Activated T-helper 9 cell treated with anti-CD3 and anti-CD28 coated beads, Interleukin-2, amount 50 U/mL, for 16 hours (primary cell): Measurements from ENCODE around the gene DCBLD1.

Experiments used
- DNase-seq: peaks from one replicate; pipeline ENCODE4 v3.0.0-alpha.2; 2020; ENCODE audit warnings: low read depth

DCBLD1 gene

DNA sequence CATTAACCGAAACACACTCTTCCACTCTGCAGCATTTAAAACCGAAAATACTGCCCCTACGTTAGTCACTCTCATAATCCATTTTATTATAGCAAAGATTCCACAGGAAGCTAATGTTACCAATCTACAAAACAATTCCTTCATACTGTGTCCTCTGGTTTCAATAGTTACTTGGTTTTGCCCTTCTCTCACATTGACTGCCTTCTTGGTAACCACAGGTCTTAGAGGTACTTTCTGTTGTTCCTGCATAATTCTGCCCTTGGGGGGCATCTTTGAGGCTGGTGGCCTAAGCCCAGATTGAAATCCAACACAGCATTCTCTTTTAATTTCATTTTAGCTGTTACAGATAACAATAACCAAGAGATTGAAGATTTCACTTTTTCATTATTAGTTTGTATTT, 9.8 kb upstream of the DCBLD1 start:
- DNase-seq, result no peak

DNA sequence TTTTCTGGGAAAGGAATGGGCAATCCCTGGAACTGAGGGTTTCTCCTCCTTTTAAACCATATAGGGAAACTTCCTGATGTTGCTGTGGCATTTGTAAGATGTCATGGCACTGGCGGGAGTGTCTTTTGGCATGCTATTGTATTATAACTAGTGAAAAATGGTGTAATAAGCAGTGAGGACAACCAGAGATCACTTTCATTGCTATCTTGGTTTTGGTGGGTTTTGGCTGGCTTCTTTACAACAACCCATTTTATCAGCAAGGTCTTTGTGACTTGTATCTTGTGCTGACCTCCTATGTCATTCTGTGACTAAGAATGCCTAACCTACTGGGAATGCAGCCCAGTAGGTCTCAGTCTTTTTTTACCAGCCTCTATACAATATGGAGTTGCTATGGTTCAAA, 9.1 kb upstream of the DCBLD1 start:
- DNase-seq, result no peak

DNA sequence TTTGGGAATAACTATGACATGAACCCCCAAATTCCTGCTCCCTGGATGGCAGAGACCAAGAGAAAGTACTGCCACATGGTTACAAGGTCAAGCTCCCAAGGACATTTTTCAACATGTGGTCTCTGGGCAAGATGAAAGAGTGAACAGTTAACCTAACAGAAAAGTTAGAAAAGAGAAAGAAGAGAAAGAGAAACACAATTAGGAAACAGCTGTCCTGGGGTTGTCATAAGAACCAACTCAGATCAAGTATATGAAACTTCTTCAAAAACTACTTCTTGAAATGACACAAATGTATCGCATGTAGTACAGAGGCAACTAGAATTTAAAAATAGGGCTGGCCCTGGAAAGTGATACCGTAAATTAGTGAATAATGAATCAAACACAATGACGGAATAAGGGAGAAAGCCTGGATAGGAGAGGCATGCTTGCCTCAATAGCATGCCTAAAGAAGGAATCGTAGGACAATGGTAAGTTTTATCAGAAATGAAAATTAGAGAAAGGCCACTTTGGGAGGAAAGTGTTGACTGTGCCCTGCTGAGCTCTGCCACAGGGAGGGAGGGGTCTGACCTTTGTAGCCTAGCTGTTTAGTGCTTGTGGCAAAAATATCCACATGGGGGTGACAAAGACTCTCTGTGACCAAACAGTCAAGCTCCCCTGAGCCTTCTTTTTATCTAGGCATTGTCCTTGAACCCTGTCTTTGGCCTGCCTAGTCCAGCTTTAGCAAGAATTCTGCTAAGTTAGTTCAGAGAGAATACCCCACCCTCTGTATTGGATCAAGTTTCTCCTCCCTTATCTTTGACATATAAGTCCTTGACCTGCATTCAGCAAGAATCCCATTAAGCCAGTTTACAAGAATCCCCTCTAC, 4.3 kb upstream of the DCBLD1 start:
- DNase-seq, result no peak

DNA sequence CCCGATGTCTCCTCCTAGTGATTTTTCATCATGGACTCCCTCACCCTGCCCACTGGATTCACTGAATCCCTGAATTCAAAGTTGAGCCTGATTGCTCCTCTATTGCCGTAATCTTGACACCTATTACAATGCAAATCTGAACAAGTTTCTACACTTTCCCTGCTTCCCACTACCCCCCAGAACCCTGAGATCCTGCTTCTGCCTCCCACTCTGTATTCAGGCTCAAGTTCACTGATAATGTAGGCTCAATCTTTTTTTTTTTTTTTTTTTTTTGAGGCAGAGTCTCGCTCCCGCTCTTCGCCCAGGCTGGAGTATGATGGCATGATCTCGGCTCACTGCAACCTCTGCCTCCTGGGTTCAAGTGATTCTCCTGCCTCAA, 3.6 kb upstream of the DCBLD1 start:
- no peak for DNase-seq

DNA sequence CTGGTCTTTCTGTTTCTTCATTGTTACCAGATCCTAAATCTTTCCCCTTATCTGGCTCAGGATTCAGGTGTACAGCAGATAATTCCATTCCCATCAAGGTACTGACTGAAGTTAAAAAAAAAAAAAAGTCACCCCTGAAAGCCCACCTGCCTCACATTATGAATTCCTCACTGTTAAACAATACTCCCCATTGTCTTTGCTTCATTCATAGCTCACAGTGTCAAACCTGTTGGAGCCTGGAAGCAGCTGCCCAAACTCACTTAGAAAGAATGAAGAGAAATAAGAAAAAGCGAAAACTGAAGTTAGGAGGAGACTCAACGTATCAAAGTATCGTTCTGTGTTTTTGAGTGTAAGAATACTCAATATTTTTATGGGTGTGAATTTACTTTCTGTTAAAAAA, 1.8 kb upstream of the DCBLD1 start:
- DNase-seq, result no peak

DNA sequence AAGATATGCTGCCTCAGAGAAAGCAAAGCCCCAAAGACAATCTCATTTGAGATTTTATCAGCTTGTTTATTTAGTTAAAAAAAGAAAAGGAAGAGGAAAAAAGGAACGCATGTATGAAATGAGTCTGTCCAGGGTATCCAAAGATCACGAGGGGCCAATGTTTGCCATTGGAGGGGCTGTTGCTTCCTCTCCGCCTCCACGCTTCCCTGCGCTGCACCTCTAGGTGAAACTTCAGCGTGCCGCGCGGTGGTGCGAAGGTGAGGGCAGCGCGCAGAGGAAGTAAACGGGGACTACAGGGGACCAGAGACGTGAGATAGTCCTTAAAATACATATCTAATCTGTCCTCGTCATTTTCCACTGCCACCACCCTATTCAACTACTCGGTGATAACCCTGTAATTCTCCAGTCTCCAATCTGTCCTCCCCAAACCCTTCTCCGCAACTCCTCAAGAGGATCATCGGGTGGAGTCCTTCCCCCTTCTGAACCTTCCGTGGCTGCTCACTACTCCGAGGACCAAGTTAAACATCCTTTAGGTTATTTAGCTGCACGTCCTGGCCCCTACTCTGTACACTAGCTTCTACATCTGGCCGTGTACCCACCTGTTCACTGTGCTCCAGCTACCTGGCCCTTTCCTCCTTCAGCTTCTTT, 1.1 kb upstream of the DCBLD1 start:
- no peak for DNase-seq

DNA sequence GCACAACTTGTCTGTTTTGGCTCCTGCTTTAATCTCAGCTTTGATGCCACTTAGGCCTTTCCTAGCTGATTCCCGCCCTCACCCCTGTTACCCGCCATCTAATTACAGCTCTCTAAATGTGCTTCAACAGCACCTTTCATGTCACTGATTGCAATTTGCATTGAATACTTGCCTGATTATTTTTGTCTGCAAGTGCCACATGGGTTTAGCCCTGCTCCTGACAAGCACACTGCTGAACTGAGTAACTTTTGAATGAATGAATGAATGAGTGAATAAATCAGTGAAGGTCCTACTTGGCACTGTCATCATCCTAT, 591 bp upstream of the DCBLD1 start:
- DNase-seq, result no peak

DNA sequence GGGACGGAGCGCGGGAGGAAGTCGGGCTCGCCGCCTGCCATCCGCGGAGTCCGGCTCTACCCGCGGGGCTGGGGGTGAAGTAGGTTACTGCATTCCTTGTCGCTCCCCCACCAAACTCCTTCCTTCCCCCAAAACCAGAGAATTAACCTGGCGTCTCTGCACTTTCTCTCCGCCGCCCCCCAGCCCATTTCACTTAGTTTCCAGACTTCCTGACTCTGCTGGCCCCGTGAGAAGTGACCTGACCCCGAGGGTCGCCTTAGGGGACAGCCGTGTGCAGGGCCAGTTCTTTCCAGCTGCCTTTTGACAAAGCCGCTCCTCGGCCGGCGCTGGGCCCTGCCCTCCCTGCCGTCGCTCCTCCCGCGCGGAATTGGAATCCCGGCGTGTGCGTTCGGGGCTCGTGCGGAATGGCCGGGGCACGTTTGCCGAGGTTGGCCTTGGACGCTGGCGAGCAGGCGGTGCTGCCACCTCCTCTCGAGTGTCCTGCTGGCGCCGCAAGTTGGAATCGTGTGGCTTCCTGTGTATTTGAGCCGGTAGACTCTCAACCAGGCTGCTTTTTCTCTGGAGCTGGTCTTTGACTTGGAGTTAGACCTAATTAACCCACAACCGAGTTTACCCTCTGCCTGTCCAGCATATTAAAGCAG, 650 bp downstream of the DCBLD1 start:
- no peak for DNase-seq

DNA sequence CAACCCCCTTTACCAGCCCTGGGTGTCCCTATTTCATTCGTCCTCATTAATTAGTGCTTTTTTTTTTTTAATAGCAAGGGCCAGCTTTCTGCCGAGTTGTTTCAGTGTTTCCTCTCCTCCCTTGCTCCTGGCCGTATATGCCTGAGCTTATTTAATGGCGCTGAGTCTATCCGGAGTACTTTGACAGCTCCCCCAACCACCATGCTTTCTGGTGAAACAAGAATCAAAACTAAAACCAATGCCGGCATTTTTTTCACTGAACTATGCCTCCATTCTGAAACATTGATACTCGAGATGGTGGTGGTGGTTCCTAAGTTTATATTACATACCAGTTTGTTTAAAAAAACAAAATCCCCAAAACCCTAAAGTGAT, 1.2 kb downstream of the DCBLD1 start:
- DNase-seq, result no peak

DNA sequence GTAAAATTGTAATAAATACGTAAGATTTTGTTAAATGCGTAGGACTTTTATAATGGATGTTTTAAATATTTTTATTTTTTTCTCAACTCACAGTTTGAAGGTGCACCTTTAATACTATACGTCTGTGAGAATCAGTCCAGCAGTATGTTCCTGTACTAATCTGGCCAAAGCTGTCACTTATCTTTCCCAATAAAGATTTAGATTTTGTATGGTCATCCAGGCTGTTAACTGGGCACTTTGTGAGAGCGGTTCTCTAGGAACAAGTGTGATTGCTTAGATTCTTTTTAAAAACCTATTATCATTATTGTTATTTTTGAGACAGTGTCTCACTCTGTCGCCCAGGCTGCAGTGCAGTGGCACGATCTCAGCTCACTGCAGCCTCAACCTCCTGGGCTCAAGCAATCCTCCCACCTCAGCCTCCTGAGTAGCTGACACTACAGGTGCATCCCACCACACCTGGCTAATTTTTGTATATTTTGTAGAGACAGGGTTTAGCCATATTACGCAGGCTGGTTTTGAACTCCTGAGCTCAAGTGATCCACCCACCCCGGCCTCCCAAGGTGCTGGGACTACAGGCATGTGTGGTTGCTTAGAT, 1.7 kb downstream of the DCBLD1 start:
- DNase-seq, result no peak

DNA sequence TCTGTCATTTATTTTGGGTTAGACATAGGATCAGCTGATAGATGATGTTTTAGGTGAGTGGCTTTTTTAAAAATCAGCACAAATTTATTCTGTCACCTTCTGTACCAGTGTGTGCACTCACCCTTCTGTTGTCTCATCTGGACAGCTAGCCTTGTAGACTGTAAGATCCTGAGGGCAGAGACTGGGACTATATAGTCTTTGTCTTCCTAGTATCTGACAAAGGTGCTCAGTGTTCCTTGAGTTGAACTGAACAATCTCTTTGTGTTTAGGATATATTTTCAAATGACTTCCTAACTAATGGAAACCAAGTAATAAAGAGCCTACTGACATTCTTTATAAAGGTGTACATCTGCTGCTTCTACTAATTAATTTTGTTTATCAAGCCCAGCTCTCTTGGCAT, 3.0 kb downstream of the DCBLD1 start:
- no peak for DNase-seq

DNA sequence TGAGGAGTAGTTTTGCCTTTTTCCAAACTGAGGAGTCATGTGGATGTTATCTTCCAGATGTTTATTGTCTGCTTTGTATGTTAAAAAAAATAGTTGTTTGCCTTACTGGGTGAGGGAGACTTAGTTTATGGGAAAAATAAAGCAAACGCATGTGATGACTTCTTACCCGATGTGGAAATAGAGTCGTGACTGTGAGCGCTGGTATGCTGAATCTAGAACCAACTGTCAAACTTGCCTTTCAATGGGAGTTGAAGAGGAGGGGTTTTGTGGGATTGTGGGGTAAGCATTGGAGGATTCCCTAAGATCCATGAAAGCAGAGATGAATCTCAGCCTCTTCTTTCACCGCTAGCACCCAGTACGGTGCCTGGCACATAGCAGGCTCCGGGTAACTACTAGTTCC, 5.3 kb downstream of the DCBLD1 start:
- no peak for DNase-seq

DNA sequence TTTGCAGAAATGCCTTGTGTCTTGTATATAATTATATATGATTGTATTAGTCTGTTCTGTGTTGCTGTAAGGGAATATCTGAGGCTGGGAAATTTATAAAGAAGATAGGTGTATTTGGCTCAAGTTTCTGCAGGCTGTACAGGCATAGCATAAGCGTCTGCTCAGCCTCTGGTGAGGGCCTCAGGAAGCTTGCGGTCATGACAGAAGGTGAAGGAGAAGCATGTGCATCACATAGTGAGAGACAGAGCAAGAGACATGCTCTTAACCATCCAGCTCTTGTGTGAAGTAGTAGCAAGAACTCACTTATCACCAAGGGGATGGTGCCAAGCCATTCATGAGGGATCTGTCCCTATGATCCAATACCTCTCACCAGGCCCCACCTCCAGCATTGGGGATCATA, 6.5 kb downstream of the DCBLD1 start:
- no peak for DNase-seq

DNA sequence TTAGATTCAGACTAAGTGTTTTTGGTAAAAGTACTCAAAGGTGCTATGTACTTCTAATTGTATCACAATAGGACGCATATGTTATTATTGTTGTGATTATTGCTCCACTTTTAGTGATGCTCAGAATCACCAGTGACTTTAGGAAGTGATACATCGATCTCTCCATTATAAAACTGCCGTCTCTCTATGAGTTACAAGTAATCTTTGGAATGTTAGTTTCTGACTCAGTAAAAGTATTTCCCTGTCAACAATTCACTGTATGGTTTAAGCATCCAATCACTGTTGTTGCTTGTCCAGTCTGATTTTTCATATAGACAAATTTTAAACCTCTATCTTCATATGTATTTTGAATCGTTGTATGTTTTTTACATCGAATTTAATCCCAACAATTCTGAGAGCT, 9.4 kb downstream of the DCBLD1 start:
- DNase-seq, result no peak

DNA sequence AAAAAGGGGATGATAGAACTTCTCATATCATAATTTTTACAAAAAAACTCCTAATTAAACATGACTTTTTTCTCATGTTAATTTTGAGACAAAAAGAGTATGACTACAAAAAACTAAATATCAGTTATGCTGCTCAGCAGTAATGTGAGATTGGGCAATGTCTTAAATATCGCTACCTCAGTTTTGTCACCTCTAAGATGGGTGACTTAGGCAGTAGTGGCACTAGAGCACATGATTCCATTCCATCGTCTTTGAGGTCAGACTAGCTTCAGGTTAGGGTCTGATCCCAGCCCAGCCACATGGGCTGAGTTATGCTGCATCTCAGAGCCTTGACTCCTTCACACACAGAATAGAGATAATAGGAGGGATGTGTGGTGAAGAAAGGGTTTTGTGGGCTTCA, 11.0 kb downstream of the DCBLD1 start:
- no peak for DNase-seq

DNA sequence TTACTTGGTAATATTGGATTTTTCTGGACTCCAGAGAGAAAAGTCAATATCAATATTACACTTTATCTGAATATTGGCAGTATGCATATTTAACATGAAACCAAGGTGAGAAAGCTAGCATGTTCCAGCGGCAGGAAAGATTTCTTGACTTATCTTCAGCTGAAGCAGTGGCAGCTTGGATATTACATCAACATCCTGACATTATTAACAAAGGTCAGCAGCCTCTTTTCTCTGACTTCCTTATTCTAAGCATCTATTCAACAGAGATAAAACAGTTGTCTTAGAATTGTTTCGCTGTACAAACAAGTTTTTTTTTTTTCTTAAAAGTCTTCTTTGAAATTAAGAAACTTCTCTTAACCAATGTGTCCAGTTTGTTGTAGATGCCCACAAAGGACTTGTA, 11.8 kb downstream of the DCBLD1 start:
- DNase-seq, result no peak

DNA sequence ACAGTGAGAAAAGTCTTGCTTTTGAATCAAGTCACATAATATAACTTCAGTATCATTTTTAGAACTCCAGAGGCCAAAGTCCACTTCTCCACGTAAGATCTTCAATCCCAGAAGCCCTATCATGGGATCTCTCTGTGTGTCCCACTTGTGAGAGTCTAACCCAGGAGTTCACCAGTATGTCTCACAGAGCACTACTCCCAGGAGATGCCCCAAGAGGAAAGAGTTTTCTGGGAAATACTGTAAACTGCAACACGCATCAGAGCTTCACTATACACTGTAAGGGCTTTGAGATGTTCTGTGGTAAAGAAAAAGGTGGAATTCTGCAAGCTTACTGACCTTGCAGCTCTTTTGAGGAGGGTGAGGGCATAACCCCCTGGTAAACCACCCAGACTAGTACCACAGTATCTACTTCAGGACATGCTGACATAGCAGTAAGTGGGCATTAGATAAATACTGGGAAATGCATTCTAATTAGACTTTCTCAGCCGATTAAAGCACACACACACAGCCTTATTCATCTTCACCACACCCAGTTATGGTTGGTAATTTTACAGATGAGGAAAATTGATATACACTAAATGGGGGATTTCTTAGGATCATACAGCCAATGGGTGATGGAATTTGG, 12.3 kb downstream of the DCBLD1 start:
- DNase-seq, result no peak

DNA sequence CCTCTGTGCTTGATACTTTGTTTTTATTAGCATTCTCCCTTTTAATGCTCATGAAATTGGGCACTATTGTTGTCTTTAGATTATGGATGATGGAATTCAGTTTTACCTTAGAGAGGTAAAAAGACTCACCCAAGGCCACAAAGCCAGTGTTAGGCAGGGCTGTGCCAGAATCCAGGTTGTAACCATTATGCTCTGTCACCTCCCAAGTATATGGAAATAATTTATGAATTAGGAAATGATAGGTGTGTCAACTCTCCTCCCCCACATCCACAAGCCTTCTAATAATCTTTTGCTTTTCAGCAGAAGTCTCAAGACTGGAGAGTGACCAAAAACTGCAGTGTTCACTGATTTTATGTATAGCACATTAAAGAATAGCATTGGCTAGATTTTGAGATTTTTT, 13.0 kb downstream of the DCBLD1 start:
- DNase-seq, result no peak

DNA sequence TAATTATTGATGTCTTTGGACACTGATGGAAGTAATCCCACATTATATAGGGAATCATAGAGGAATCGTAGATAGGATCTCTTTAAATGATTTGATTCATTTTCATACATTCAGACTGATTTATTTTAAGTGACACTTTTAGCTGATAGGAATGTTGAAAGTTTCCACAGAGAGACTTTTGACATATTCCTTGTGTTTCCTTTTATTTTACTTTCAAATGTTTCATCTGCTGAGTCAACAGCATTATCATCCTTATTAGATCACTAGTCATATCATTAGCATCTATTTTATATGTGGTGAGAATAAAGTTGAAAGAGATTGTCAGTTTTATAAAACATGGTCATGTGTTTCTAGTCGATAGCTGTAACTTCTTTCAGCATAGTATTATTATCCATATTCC, 13.4 kb downstream of the DCBLD1 start:
- DNase-seq, result no peak

DNA sequence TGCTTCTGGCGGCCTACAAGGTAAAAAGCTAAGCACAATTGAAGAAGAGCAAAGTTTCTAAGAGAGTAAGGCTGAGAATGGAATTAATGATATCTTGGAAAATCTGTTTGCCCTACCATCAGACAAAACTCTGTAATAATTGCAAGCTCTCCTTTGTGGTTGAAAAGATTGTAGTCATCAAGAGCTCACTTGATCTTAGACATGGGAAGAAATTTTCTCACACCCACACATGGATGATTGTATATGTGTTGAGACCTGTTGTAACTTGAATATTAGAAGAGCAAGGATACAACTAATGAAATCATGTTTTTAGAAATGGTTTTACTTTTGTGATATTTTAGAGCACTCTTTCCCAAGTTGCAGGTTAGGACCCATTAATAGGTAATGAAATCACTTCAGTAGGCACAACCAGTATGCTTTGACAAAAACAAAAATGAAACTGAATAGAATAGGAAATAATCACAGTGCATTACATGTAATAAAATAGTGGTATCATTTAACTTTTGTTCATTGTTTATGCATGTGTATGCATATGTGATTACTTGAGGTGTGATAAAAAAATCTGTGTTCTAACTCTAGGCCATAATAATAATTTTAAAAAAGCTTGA, 14.0 kb downstream of the DCBLD1 start:
- DNase-seq, result no peak

DNA sequence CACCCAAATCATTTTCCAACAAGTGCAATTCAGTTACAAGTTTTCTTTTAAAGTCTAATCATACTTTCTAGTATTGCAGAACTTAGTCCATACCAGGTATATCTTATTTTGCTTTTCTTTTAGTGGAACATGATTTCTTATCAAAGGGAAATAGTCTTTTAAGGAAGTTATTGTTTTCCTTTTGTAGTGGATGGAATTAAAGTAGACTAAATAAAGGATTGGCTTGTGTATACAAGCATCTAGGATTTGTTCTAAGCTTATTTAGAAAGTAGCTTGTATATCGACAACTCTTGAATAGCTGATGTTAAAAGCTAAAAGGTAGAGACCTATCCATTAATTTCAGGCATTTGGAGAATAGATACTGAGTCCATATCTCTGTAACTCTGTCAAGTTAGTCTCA, 14.8 kb downstream of the DCBLD1 start:
- DNase-seq, result no peak

DNA sequence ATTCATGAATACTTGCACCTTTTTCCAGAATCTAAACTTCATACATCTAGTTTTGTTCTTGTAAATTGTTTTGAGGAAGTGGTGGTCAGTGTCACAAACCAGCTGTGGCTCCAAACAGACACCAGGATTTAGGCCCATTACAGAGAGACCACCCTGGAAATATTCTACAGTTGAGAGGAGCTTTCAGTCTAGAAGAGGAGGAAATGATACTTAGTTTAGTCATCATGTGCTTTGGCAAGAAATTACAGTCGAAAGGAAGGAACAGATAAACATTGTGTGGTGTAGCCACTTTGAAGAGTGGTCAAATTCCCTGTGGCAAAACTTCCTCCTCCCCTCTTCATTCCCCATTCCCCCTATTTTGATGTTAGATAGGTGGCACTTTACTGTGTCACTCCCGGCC, 15.7 kb downstream of the DCBLD1 start:
- DNase-seq, result no peak
